Panc1 (cell line): Measurements from ENCODE around the gene SASS6.

ENCODE experiments used
- CTCF ChIP-seq: fragments of 450-650 bp; IDR thresholded peaks from 2 replicates; pipeline ENCODE4 v1.5.1; 2017; ENCODE audit warnings: mild to moderate bottlenecking
- POLR2AphosphoS5 ChIP-seq: IDR thresholded peaks from 2 replicates; pipeline ENCODE4 v1.6.1; 2012; ENCODE audit warnings: mild to moderate bottlenecking, low read depth, low read length, moderate library complexity
- REST ChIP-seq, 2 experiments: IDR thresholded peaks; 2 replicates each; pipeline ENCODE4 v1.6.1; 2011 to 2012; ENCODE audit warnings: low read depth in 2 of 2, control low read depth in 1 of 2, low read length in 1 of 2, mild to moderate bottlenecking in 1 of 2, moderate library complexity in 1 of 2; ENCODE audit not compliant: insufficient read depth in 1 of 2
- SIN3A ChIP-seq: IDR thresholded peaks from 2 replicates; pipeline ENCODE4 v1.6.1; 2012; ENCODE audit warnings: low read depth, mild to moderate bottlenecking, low read length, moderate library complexity, borderline replicate concordance; ENCODE audit not compliant: insufficient read depth
- TCF7L2 ChIP-seq: IDR thresholded peaks from 2 replicates; pipeline ENCODE4 v1.6.1; 2011; ENCODE audit warnings: mild to moderate bottlenecking, low read depth, low read length, inconsistent platforms

- TF ChIP-seq CTCF = no peak
- TF ChIP-seq REST (IDR thresholded peaks at IDR 0.05; ENCODE audit: insufficient read depth in 1 of 2, low read depth in 2 of 2, low read length in 1 of 2) = no peak
- no peak for TF ChIP-seq SIN3A
- TF ChIP-seq POLR2AphosphoS5 = no peak
- no peak for TF ChIP-seq TCF7L2
These were observed 2.1 kb upstream of the SASS6 start for GRCh38 chr1:100134872-100135271.
